Stimulated activated CD4-positive, alpha-beta T cell treated with anti-CD3 and anti-CD28 coated beads, Interleukin-1b, Interleukin-23, amount 100 ng/mL, for 24 hours (primary cell): ENCODE measurements around the gene RING1.

Experiments
- DNase-seq, 4 experiments: peaks; one replicate each; pipeline ENCODE4 v3.0.0-alpha.2; 2020; ENCODE audit warnings: low read depth in 4 of 4, low spot score in 1 of 4

The RING1 gene

DNA sequence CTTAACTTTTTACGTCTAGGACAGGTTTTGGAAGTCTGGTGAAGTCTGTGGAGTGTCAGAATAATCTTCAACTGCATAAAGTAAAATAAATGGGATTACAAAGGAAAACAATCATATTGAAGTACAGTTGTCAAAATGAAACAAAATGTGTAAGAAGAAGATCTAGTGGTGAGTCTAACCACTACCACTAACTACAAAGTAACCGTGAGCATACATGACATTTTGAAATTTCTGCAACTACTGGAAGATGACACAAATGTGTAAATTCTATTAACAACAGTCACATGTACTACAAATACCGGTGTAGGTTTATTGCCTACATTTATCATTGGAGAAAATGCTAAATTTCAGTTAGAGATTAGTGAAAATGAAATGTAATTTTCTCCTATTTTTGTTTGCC, 33.7 kb downstream of the RING1 start:
- DNase-seq, result no peak

DNA sequence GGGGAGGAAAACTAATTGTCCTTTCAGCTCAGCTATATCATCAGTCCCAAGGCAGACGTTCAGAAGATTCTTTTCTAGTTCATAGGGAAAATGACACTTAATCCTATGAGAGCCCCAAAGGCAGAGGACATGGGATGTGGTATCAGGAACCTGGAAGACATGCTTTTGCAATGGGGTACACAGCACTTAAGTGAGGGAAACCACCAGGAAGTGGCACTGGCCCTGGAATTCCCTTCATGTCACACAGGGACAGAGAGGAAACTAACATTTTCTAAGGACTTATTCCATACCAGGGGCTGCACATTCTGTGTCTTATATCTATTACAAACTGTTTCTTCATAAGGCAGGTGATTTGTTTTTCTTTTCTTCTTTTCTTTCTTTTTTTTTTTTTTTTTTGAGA, 35.2 kb downstream of the RING1 start:
- no peak for DNase-seq

- peak; percentile 79 to 91 (median 86) for DNase-seq
These were observed 39.8 kb downstream of the RING1 start for GRCh38 chr6:33247977-33248642.

DNA sequence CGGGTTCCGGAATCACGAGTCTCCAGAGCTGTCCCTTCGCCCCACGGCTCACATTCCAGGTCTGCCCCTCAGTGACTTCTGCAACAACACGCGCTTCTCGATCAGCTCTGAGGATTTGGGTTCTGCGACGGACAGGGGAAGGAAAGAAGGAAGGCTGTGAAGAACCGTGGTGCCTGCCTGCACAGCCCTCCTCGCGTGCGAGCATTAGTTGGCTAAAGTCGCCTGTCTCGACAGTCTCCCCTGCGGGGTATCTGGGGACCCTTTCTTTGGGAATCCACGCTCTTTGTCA, 40.3 kb downstream of the RING1 start:
- peak in 1 of 4 experiments; percentile 24 for DNase-seq

DNA sequence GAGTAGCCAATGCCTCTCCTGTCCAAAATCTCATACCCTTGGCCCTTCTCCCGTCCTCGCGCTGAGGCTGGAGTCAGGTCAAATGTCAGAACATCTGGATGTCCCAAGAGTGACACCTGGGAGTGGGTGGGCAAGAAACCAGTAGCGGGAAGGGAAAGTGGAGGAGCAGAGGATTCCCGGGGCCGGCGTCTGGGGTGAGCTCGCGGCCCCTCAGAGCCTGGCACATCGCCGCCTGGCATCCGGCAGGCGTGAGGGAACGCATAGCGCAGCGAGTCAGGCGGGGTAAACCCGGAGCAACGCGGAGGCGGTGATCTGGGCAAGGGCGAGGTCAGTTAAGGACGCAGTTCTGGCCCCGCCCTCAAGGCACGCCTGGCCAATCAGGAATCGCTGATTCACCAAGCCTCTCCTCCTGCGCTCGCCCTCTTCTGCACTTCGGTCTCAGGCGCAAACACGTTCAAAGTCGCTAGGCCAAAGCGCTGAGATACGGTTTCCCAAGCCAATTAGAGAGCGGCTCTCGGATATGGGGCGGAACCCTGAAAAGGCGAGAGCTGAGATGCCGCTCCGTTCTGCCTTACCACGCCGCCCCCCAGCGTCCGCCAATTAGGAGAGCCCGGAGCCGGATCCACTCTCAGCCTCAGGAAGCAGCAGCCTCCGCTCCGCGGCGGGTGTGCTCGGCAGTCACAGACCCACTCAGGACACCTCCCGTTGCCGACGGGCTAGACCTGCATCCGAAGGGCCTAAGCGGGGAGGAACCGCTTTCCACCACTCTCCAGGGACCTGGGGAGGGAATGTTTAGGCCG, 40.8 kb downstream of the RING1 start:
- DNase-seq, result peak; percentile 84 to 96 (median 86)

DNA sequence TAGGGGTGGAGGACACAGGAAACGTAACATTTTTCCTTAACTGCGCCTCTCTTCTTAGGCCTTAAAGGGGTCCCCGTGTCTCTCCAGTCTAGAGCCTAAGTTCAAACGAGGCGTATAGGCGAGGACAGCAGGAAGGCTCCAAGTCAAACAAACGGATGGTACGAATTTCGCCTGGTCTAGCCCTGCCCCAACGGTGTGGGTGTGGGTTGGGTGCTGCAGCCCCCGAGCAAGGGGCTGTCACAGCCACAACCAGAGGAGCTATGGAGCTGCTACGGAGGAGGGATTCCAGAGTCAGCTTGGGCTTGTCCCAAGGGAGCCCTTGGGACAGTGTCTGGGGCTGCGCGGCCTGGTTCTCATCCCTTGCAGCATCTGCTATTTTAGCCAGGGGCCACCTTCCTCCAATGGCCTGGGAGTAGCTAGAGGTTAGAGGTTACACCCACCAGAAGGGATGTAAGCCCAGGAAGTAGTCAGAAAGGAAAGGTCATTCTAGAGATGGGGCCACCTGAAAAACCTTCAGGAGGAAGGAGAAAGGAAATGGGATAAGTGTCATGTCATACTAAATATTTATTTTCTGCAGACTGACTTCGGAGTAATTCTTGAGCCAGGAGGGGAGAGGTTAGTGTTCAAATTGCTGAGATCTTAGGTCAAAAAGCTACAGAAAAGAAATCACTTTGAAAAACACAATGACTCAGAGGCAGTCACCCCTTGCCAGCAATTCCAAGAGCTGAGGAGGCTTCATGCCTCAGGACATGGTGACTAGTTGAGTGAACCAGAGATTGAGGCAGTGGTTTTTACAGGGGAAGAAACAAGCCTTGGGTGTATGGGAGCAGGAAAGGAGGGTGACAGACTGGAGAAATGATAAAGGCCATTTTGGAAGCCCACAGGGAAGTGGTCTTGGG, 41.7 kb downstream of the RING1 start:
- DNase-seq, result no peak

GRCh38 chr6:33250731-33251130, 42.4 kb downstream of the RING1 start:
- no peak for DNase-seq

DNA sequence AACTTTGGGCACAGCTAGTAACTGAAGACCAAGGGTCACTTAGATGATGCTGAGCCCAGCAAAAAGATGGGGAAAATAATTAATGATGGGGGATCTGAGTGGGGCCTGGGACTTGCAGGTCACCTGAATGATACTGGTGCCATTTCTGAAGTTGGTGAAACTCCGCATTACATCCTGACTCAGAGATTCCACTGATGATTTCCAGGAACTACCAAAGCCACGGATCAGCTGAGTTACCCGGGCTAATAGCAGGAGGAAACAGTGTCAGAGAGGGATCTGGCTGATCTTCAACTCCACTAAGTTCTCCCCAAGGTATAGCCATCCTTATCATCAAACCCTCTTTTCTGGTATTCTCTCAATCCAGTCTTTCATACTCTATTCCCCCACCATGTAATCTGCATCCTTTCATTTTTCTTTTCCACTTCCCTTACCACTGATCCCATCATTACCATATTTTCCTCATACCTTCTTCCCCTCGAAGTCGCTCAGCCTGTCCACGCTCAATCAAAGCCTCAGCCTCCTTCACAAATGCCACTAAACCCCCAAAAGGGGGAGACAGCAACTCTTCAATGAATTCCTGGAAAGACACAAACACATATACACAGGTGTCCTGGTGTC, 43.2 kb downstream of the RING1 start:
- DNase-seq, result no peak

- DNase-seq, result no peak
These were observed 44.5 kb downstream of the RING1 start for GRCh38 chr6:33252759-33253158.

DNA sequence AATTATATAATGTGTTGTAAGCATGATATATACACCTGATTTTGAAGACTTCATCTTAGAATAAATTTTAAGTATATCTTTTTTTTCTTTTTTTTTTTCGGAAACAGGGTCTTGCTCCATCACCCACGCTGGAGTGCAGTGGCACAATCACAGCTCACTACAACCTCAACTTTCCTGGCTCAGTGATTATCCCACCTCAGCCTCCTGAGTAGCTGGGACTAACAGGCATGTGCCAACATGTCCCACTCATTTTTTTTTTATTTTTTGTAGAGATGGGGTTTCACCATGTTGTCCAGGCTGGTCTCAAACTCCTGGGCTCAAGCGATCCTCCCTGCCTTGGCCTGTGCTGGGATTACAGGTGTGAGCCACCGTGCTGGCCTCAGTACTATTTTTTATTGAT, 46.3 kb downstream of the RING1 start:
- DNase-seq, result no peak

- DNase-seq, result no peak
These were observed 50.7 kb downstream of the RING1 start for GRCh38 chr6:33259032-33259431.
